HFF-Myc (cell line): ENCODE measurements around the gene JPT2.
A peak's percentile ranks its signal among the peaks of the same experiment; 100 is the strongest.
"Not testable (repeated sequence)": the region's sequence is repeated elsewhere in the genome, so short reads cannot be mapped to it uniquely, and the experiment has no call there.

ENCODE experiments used
- DNase-seq: peaks from one replicate; pipeline ENCODE4 v3.0.0-alpha.2; 2011; ENCODE audit warnings: low read depth; ENCODE audit errors: extremely low read depth
- H3K4me3 ChIP-seq: replicated peaks from 2 replicates; pipeline ENCODE4 v1.5.1; 2011; ENCODE audit warnings: low read depth, mild to moderate bottlenecking, control low read depth, low read length
- CTCF ChIP-seq: IDR thresholded peaks from 2 replicates; pipeline ENCODE4 v1.5.1; 2012; ENCODE audit warnings: mild to moderate bottlenecking, low read depth, low read length, control low read depth; ENCODE audit errors: missing control alignments

JPT2 gene

GRCh38 chr16:1691276-1691675 is 13.2 kb downstream of the JPT2 start:
- TF ChIP-seq CTCF, result no peak
- no peak for DNase-seq
- no peak overlapping the region for H3K4me3 ChIP-seq

GRCh38 chr16:1691956-1692355 is 13.9 kb downstream of the JPT2 start:
- DNase-seq, result no peak
- no peak overlapping the region for H3K4me3 ChIP-seq
- TF ChIP-seq CTCF, result no peak

- DNase-seq, result no peak
- H3K4me3 ChIP-seq, result no peak overlapping the region
- no peak for TF ChIP-seq CTCF
These were observed 18.8 kb downstream of the JPT2 start for GRCh38 chr16:1696863-1697262.

- no peak for TF ChIP-seq CTCF
- no peak overlapping the region for H3K4me3 ChIP-seq
- DNase-seq, result no peak
These were observed 20.6 kb downstream of the JPT2 start for GRCh38 chr16:1698680-1699079.

GRCh38 chr16:1700246-1700645 is 22.2 kb downstream of the JPT2 start:
- H3K4me3 ChIP-seq, result no peak overlapping the region
- DNase-seq, result no peak
- TF ChIP-seq CTCF, result no peak

- no peak for DNase-seq
- no peak overlapping the region for H3K4me3 ChIP-seq
- TF ChIP-seq CTCF, result no peak
These were observed 23.3 kb downstream of the JPT2 start for GRCh38 chr16:1701216-1701878.

- H3K4me3 ChIP-seq, result peak overlapping the region; percentile 67
- not testable (repeated sequence) for DNase-seq
These were observed 27.2 kb downstream of the JPT2 start for GRCh38 chr16:1705324-1705687.
